Measurements from ENCODE around the gene XNDC1N.

- TF ChIP-seq CTCF (IDR thresholded peaks at IDR 0.05 in 4 of 5, conservative IDR thresholded peaks at IDR 0.05 in 1 of 5), result no peak
- no peak for TF ChIP-seq POLR2A (IDR thresholded peaks at IDR 0.05)
Observed at GRCh38 chr11:71931245-71931602, 2.8 kb upstream of the XNDC1N start.

Data from gastrocnemius medialis (tissue), 4 donors.